Glutamatergic neuron (in vitro differentiated cells): ENCODE data around the gene TEAD2. TPM values are rescaled to one million over a fixed set of nuclear protein-coding genes. Genes with fewer than 3 reads are reported as not detected.
A peak's percentile ranks its signal among the peaks of the same experiment; 100 is the strongest.

Experiments
- DNase-seq: peaks from one replicate; pipeline ENCODE4 v3.0.0; 2022
- H3K27ac Mint-ChIP-seq: one replicate; pipeline ENCODE4 v1.8.0; 2020; ENCODE audit warnings: mild to moderate bottlenecking, mixed read lengths, inconsistent platforms; ENCODE audit not compliant: unreplicated experiment
- H3K27me3 Mint-ChIP-seq: one replicate; pipeline ENCODE4 v1.8.0; 2020; ENCODE audit warnings: mild to moderate bottlenecking, moderate library complexity, mixed read lengths, inconsistent platforms; ENCODE audit not compliant: unreplicated experiment
- H3K36me3 Mint-ChIP-seq: one replicate; pipeline ENCODE4 v1.8.0; 2020; ENCODE audit warnings: mild to moderate bottlenecking, mixed read lengths, inconsistent platforms; ENCODE audit not compliant: unreplicated experiment
- H3K4me1 Mint-ChIP-seq: one replicate; pipeline ENCODE4 v1.8.0; 2020; ENCODE audit warnings: mild to moderate bottlenecking, low read depth, mixed read lengths, inconsistent platforms; ENCODE audit not compliant: unreplicated experiment
- H3K4me3 Mint-ChIP-seq: one replicate; pipeline ENCODE4 v1.8.0; 2020; ENCODE audit warnings: mild to moderate bottlenecking, mixed read lengths, inconsistent platforms; ENCODE audit not compliant: unreplicated experiment
- H3K9me3 Mint-ChIP-seq: one replicate; pipeline ENCODE4 v1.8.0; 2020; ENCODE audit warnings: mild to moderate bottlenecking, moderate library complexity, mixed read lengths, inconsistent platforms; ENCODE audit not compliant: unreplicated experiment
- total RNA-seq: library from RNA; stranded (reverse); fragmentation: NEBNext Ultra II Directional; extraction: Animal tissue kit (Norgen Biotek cat#: 25700); gene quantifications from one replicate; pipeline ENCODE4 v1.2.1, GENCODE V29; 2021; ENCODE audit not compliant: unreplicated experiment
- TF ChIP-seq, protein P1 (sequence below): fragments of 200-600 bp; sonication (generic); IDR thresholded peaks from one replicate; pipeline ENCODE4 v1.5.0; 2021; ENCODE audit not compliant: partially characterized antibody, unreplicated experiment

TEAD2 gene
- total RNA-seq, 1 donor from 2014 or later = 140 TPM

DNA sequence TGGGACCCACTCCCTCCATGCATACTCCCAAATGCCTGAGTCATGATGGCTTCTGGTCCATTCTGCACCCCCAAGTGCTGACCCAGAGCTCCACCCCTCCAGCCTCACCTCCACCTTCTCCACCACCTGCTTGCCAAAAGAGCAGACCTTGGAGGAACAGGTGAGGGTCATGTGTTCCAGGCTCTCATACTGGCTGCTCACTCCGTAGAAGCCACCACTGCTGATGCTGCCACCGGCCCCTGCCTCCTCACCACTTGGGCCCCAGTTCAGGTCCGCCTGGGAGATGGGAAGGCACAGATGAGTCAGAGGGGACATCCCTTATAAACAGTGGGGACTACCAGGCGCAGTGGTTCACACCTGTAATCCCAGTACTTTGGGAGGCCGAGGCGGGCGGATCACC is 19.1 kb downstream of the TEAD2 start:
- H3K27me3 Mint-ChIP-seq = peaks cover 17% of the 10 kb centered on the region
- peak overlapping the region; percentile 0 for H3K27ac Mint-ChIP-seq
- H3K36me3 Mint-ChIP-seq = peaks cover 25% of the 10 kb centered on the region
- peaks cover 14% of the 10 kb centered on the region for H3K9me3 Mint-ChIP-seq
- TF ChIP-seq, protein P1, sequence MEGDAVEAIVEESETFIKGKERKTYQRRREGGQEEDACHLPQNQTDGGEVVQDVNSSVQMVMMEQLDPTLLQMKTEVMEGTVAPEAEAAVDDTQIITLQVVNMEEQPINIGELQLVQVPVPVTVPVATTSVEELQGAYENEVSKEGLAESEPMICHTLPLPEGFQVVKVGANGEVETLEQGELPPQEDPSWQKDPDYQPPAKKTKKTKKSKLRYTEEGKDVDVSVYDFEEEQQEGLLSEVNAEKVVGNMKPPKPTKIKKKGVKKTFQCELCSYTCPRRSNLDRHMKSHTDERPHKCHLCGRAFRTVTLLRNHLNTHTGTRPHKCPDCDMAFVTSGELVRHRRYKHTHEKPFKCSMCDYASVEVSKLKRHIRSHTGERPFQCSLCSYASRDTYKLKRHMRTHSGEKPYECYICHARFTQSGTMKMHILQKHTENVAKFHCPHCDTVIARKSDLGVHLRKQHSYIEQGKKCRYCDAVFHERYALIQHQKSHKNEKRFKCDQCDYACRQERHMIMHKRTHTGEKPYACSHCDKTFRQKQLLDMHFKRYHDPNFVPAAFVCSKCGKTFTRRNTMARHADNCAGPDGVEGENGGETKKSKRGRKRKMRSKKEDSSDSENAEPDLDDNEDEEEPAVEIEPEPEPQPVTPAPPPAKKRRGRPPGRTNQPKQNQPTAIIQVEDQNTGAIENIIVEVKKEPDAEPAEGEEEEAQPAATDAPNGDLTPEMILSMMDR = no peak
- H3K4me1 Mint-ChIP-seq = peaks cover 12% of the 10 kb centered on the region
- DNase-seq = no peak
- H3K4me3 Mint-ChIP-seq = no peak overlapping the region

DNA sequence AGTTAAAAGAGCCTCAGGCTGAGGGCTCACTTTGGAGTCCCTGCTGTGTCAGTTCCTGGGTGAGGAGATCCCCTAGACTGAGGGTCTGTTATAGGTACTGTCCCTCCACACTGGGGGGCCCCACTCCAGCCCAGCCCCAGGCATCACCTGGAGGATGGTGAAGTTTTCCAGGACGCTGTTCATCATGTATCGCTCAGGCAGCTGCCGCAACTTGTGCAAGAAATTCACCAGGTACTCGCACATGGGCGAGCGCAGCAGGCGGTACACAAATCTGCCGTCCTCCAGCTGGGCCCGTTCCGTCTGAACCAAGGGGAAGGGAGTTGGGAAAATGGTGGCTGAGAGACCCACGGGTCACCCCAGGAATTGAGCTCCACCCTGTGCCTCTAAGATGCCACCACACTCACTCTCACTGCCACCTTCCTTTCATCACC is 19.9 kb downstream of the TEAD2 start:
- Mint-ChIP-seq H3K4me3 (no peak overlapping the region), H3K27me3 (peaks cover 19% of the 10 kb centered on the region), H3K4me1 (peaks cover 12% of the 10 kb centered on the region), H3K27ac (no peak overlapping the region), H3K9me3 (peaks cover 16% of the 10 kb centered on the region), H3K36me3 (peaks cover 25% of the 10 kb centered on the region)
- no peak for DNase-seq
- TF ChIP-seq, protein P1 = no peak

DNA sequence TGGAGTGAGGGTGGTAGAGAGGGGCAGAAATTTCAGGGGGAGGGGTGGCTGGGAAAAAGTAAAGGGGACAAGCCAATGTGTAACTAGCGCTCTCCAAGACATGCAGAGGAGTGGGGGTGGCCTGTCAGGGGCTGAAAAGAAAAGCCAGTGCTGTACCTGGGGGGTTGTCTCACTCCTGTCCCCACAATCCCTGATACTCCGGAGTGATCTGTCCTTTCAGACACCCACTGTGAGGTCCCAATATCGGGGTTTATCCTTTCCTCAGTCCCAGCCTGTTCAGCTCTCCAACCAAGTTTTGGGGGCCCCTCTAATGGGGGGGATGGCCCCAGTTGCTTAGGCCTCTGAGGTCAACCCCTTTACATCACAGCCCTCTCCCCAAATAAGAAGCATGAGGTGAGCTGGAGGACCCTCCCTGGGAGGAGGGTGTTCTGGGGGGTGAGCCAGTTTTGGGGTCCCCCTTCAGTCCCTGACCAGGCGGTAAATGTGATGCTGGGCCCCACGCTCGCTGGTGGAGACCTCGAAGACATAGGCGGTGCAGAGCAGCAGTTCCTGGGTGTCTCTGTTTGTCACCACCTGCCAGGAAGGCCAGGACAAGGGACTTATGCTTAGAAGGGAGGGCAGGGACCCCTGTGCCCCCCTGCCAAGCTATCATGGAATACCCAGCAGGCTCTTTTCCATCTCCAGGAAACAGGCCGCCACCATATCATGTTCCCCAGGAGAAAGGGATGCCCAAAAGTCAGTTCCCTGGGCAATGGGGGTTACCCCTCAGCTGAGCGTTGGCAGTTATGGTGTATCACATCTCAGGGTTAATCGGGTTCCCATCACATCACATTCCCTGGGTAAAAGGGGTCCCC is 21.1 kb downstream of the TEAD2 start:
- TF ChIP-seq, protein P1 = no peak
- no peak overlapping the region for H3K27ac Mint-ChIP-seq
- peaks cover 20% of the 10 kb centered on the region for H3K27me3 Mint-ChIP-seq
- H3K9me3 Mint-ChIP-seq = peaks cover 16% of the 10 kb centered on the region
- H3K4me3 Mint-ChIP-seq = no peak overlapping the region
- H3K36me3 Mint-ChIP-seq = peaks cover 25% of the 10 kb centered on the region
- DNase-seq = no peak
- H3K4me1 Mint-ChIP-seq = peaks cover 12% of the 10 kb centered on the region

DNA sequence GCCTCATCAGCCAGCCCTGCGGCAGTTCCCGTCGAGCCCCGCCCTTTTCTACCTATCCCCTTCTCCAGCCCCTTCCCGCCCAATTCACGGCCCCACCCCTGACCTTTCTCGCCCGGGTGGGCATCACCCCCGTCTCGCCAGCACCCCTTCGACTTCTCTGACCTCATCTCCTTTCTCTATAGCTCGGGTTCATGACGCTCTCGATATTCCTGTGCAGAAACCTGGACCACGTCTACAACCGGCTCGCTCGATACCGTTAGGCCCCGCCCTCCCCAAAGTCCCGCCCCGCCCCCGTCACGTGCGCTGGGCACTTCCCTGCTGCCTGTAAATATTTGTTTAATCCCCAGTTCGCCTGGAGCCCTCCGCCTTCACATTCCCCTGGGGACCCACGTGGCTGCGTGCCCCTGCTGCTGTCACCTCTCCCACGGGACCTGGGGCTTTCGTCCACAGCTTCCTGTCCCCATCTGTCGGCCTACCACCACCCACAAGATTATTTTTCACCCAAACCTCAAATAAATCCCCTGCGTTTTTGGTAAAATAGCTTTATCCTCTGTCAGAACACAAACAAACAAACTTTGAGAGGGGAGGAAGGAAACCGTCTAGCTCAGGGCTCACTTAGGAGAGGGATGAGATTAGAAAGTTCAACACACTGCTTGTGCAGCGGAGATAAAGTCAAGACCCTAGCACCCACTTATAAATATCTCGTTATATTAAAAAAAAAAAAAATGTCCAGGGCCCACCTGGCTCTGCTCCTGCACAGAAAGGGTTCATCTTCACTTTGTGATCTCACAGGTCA is 21.9 kb downstream of the TEAD2 start:
- TF ChIP-seq, protein P1 = no peak
- Mint-ChIP-seq H3K27ac (peak overlapping the region; percentile 78), H3K4me3 (peak overlapping the region; percentile 51), H3K9me3 (peaks cover 19% of the 10 kb centered on the region), H3K27me3 (peaks cover 24% of the 10 kb centered on the region), H3K36me3 (peaks cover 24% of the 10 kb centered on the region), H3K4me1 (peaks cover 12% of the 10 kb centered on the region)
- DNase-seq = peak; percentile 69
